Pancreas (tissue), 10 donors: ENCODE measurements around the gene CACNA1I. TPM values are rescaled to one million over a fixed set of nuclear protein-coding genes. Genes with fewer than 3 reads are reported as not detected.

Experiments
- ATAC-seq, 4 donors: fragments of 200-7000 bp; cut with Tn5 transposase; one replicate each; pipeline versions ENCODE4 v1.8.0 to v1.9.1; 2020; ENCODE audit warnings: mild to moderate bottlenecking in 4 of 4, moderate library complexity in 4 of 4
- DNase-seq, 6 donors: peaks; one replicate each; pipeline ENCODE4 v3.0.0-alpha.2; 2020
- FAIRE-seq: peaks from 2 replicates; lab custom pipeline; 2012; peaks lifted over from hg19 to GRCh38; lab: Jason Lieb, UNC
- H3K27ac ChIP-seq, 4 donors: fragments of 200-600 bp; sonication (generic); 1 replicate in 3 of 4; 2 replicates in 1 of 4; pipeline versions ENCODE4 v1.5.0 to v1.8.0; 2020
- H3K27me3 ChIP-seq, 4 donors: fragments of 200-600 bp; one replicate each; pipeline ENCODE4 v1.8.0; 2021
- H3K36me3 ChIP-seq, 3 donors: fragments of 200-600 bp; sonication (generic) in 1 of 3; one replicate each; pipeline versions ENCODE4 v1.5.0 to v1.8.0; 2020 to 2021
- H3K4me1 ChIP-seq, 3 donors: fragments of 200-600 bp; one replicate each; pipeline ENCODE4 v1.8.0; 2021
- H3K4me3 ChIP-seq, 4 donors: fragments of 200-600 bp; sonication (generic) in 2 of 4; one replicate each; pipeline versions ENCODE4 v1.5.0 to v1.8.0; 2020 to 2021
- H3K9me3 ChIP-seq, 4 donors: fragments of 200-600 bp; one replicate each; pipeline ENCODE4 v1.8.0; 2021
- WGBS, 2 donors: extraction: QIAGEN DNeasy Blood & Tissue Kit; methylation state at CpG; one replicate each; pipeline ENCODE4 v1.1.7; 2013; 5-methylcytosine and 5-hydroxymethylcytosine counted together
- intact Hi-C, 3 donors: fragments of 100-400 bp; cut with DNase I; formaldehyde crosslinking; loops; one replicate each; pipeline versions ENCODE4 v1.11.1 to v1.14.2; 2022
- polyA plus RNA-seq, 2 donors: library from polyadenylated mRNA; stranded (reverse); fragments of 200-250 nt; gene quantifications; one replicate each; pipeline ENCODE4 v1.2.3, GENCODE V29; 2013
- total RNA-seq, 6 donors: library from RNA; stranded (reverse); fragmentation: NEBNext Ultra II Directional in 4 of 6; extraction: Animal tissue kit (Norgen Biotek cat#: 25700) in 4 of 6; gene quantifications; one replicate each; pipeline versions ENCODE4 v1.2.1 to v1.2.4, GENCODE V29; 2021 to 2023
- TF ChIP-seq, protein P1 (sequence below), 4 donors: fragments of 200-600 bp; sonication (generic) in 3 of 4; IDR thresholded peaks; one replicate each; pipeline versions ENCODE4 v1.5.0 to v1.8.0; 2021; ENCODE audit warnings: antibody characterized with exemption in 4 of 4
- donor health status: healthy with polysubstance abuse.
- donor health status: DM: no; HTN: no; CAD: no; lungs with moderate emphysema.
- donor health status: DM: no; HTN: no; CAD: no.
- donor health status: control.
- donor health status: control.
- donor health status: Bipolar disorder and iron deficiency.
- donor health status: DM: yes; HTN: yes; CAD: no.
- donor health status: DM: no; HTN: no; CAD: no.
- donor health status: DM: no; HTN: no; CAD: no.
- donor health status: DM: yes; HTN: yes; CAD: no.

CACNA1I gene
- total and polyA plus RNA-seq, 8 donors: 0.04 to 0.21 (median 0.07) TPM

DNA sequence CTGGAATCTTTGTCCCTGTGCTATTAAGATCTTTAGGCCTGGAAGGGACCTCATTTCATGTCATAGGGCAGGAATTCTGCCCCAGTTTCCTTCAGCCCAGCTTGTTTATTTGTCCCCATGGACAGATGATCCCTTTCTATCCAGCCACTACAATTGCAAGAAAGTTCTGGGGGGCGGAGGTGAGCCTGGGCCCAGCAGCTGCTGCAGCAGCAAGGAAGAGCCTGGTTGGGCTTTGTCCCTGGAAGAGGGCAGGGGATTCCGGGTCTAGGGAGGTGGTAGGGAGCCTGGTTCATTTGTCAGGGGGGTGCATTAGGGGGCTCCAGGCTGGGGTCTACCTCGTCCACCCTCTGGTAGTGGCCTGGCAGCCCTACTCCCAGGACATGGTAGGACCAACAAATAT is 16.4 kb upstream of the CACNA1I start:
- no peak overlapping the region for H3K27ac ChIP-seq
- ATAC-seq (no peak), DNase-seq (no peak), FAIRE-seq (no peak)
- WGBS, 2 donors: 68 to 69% methylated on average over 3 of the region's 3 CpGs
- TF ChIP-seq, protein P1, sequence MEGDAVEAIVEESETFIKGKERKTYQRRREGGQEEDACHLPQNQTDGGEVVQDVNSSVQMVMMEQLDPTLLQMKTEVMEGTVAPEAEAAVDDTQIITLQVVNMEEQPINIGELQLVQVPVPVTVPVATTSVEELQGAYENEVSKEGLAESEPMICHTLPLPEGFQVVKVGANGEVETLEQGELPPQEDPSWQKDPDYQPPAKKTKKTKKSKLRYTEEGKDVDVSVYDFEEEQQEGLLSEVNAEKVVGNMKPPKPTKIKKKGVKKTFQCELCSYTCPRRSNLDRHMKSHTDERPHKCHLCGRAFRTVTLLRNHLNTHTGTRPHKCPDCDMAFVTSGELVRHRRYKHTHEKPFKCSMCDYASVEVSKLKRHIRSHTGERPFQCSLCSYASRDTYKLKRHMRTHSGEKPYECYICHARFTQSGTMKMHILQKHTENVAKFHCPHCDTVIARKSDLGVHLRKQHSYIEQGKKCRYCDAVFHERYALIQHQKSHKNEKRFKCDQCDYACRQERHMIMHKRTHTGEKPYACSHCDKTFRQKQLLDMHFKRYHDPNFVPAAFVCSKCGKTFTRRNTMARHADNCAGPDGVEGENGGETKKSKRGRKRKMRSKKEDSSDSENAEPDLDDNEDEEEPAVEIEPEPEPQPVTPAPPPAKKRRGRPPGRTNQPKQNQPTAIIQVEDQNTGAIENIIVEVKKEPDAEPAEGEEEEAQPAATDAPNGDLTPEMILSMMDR (IDR thresholded peaks at IDR 0.05): no peak
- peaks cover 0 to 5% (median 0%) of the 10 kb centered on the region in 3 donors for H3K4me1 ChIP-seq
- H3K36me3 ChIP-seq: no peaks in the 10 kb centered on the region
- H3K4me3 ChIP-seq: no peak overlapping the region
- no peaks in the 10 kb centered on the region for H3K9me3 ChIP-seq
- H3K27me3 ChIP-seq: peaks cover 0 to 9% (median 2%) of the 10 kb centered on the region in 4 donors
- intact Hi-C loops: no loop called here

DNA sequence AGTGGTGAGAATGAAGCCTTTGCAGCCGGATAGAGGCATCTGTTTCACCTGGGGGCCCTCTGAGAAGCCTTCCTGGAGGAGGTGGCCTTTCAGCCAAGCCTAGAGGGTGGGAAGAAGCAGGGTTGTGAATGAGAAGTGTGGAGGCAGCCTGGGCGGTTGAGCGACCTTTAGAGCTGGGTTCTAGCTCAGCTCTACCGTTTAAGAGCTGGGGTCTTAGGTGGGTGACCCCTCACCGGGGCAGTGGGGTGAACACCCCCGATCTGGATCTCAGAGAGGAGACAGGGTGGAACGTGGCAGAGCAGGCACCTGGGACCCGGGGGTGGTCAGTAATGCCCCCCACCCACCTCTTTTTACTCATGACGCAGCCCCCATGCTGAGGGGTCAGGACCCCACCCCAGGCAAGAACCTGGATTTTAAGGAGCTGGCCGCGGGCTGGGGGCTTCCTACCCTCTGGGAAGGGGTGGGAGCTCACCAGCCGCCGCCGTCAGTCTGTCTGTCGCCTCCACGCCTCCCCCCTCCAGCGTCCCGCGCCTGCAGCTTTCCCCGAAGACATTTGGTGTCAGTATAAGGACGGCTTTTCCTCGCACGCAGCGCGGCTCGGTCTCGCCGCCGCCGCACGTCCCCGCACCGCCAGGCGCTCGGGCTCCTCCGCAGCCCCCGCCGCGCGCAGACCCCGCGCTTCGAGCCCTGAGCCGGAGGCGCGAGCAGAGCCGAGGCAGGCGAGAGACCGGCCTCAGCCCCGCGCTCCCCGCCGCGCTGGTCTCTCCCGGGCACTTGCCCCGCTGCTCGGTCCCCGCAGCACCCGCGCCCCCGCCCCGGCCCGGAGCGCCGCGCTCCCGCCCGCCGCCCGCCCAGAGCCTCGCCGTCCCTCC is 13.3 kb upstream of the CACNA1I start:
- no peaks in the 10 kb centered on the region for H3K36me3 ChIP-seq
- H3K4me1 ChIP-seq: peaks cover 0 to 5% (median 0%) of the 10 kb centered on the region in 3 donors
- H3K4me3 ChIP-seq: peak overlapping the region in 1 of 4 donors; percentile 36
- FAIRE-seq: no peak
- H3K9me3 ChIP-seq: no peaks in the 10 kb centered on the region
- intact Hi-C loops: no loop called here
- H3K27me3 ChIP-seq: peaks cover 0 to 9% (median 2%) of the 10 kb centered on the region in 4 donors
- peak in 3 of 4 donors; percentile 46 to 65 (median 55) for ATAC-seq
- WGBS, 2 donors: 7 to 8% methylated on average over 43 to 72 of the region's 72 CpGs
- peak in 1 of 6 donors; percentile 67 for DNase-seq
- TF ChIP-seq, protein P1 (IDR thresholded peaks at IDR 0.05): no peak
- no peak overlapping the region for H3K27ac ChIP-seq

DNA sequence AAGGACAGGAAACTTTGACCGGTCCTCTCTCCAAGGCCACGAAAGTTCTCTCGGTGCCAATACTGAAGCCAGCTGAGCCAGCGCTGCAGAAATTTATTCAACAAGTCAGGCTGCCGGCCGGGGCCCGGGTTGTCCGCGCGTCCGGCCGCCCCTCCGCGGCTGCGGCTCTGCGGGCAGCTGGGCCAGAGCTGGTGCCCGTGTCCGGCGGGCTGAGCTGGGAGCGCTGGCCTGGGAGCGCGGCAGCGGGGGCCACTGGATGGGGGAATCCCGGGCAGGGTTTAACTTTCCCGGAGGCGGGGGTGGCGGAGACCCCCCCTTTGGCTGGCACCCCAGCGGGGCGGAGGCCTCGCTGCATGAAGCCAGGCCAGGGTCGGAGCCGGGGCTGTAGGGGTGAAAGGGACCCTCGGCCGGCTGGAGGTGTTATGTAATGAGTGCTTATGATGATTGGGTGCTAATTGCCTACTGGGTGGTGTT is 12.3 kb upstream of the CACNA1I start:
- peak in 2 of 4 donors; percentile 25 to 35 for ATAC-seq
- Histone ChIP-seq H3K4me1 (peaks cover 0 to 5% (median 0%) of the 10 kb centered on the region in 3 donors), H3K9me3 (no peaks in the 10 kb centered on the region), H3K27ac (no peak overlapping the region), H3K36me3 (no peaks in the 10 kb centered on the region), H3K4me3 (peak overlapping the region in 1 of 4 donors; percentile 36), H3K27me3 (peaks cover 0 to 9% (median 2%) of the 10 kb centered on the region in 4 donors)
- intact Hi-C loops: no loop called here
- TF ChIP-seq, protein P1 (IDR thresholded peaks at IDR 0.05): no peak
- FAIRE-seq: no peak
- WGBS, 2 donors: 8 to 10% methylated on average over 26 to 34 of the region's 34 CpGs
- DNase-seq: no peak

DNA sequence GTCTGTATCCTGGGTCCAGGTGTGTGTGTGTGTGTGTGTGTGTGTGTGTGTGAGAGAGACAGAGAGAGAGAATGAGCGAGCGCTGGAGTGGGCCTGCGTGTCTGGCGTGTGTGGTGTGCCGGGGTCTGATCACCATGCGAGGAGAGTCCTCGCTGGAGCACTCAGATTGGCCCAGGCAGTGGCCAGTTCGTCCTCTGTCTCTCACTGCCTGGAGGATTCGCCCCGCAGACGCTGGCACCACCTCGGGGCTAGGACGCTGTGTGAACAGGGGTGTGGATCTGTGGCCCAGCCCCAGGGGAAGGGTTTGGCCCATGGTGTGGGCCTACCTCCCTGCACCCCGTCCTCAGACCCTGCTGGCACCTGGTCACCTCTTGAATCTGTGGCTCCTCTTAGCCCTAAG is 11.6 kb upstream of the CACNA1I start:
- TF ChIP-seq, protein P1 (IDR thresholded peaks at IDR 0.05): no peak
- DNase-seq (no peak), ATAC-seq (no peak), FAIRE-seq (no peak)
- peaks cover 0 to 5% (median 0%) of the 10 kb centered on the region in 3 donors for H3K4me1 ChIP-seq
- intact Hi-C loops: no loop called here
- peaks cover 0 to 9% (median 2%) of the 10 kb centered on the region in 4 donors for H3K27me3 ChIP-seq
- WGBS, 2 donors: 90 to 92% methylated on average over 12 to 14 of the region's 14 CpGs
- H3K36me3 ChIP-seq: no peaks in the 10 kb centered on the region
- H3K9me3 ChIP-seq: no peaks in the 10 kb centered on the region
- H3K4me3 ChIP-seq: no peak overlapping the region
- H3K27ac ChIP-seq: no peak overlapping the region
